ENCODE measurements around the gene RDX.

GRCh38 chr11:110219006-110219785 is 77.2 kb downstream of the RDX start:
- TF ChIP-seq TAF1 (IDR thresholded peaks at IDR 0.05; ENCODE audit: borderline replicate concordance, low read depth, low read length) (no peak), POLR2AphosphoS5 (IDR thresholded peaks at IDR 0.05; ENCODE audit: low read depth, low read length) (no peak), POLR2A (IDR thresholded peaks at IDR 0.05; ENCODE audit: low read depth, low read length) (no peak)
